NCI-H1436 treated with DMSO at 0.1 percent for 48 hours (cell line): ENCODE results near the gene UNC5A.

Source experiments
- DNase-seq: peaks from one replicate; lab custom pipeline; 2025; lab: John Stamatoyannopoulos, UW

The UNC5A gene

DNA sequence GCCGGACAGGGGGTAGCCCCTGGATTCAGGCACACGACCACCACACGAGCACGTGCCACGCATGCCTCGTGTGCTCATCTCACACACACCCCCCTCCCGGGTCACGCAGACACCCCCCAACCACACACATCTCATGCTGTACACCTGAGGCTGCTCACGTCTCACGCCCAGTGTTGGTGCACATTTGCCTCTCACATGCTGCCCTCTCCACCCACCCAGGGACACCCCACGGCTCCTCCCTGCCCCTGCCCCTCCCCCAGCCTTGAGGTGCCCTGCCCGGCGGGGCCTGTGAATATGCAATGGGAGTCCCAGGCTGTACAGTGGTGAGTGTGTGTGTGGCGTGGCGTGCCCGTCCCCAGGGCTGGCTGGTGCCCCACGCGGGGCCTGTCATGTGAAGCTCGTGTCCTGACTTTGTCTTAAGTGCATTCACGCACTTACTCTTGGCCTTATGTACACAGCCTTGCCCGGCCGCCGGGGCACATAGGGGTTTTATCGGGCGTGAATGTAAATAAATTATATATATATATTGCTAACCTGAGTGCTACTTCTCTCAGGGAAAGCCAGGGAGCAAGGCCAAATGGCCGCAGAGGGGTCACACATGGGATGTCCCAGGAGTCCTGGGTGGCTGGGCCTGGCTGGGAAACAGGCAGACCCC lies 70.1 kb downstream of the UNC5A start:
- no peak for DNase-seq

DNA sequence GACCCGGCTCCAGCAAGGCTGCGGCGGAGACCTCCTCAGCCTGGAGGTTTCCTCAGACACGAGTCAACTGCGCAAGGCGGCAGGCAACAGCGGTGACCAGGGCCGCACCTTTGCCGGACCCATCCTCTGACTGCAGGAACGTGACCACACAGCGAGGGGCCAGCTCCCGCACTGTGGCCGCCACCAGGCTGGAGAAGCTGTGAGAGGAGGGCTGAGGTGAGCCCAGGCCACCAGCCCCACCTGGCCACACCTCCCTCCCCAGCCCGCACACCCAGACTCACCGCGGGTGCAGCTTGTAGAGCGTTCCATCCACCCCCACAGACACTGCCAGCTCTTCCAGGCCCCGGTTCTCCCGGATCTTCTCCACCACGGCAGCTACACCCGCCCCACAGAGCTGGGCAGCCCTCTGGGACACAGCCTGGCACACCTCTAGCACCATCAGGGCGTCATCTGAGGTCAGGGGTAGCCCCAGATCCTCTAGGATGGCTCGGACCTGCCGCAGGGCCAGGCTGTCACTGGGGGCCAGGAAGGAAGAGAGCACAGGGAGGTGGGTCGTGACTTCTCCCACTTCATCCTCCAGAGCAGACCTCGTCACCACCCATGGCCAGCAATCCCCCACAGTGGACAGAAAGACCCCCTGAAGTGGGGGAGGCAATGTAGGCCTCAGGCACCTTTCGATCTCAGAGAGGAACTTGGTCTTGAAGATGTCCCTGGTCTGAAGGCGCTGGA lies 70.8 kb downstream of the UNC5A start:
- no peak for DNase-seq

DNA sequence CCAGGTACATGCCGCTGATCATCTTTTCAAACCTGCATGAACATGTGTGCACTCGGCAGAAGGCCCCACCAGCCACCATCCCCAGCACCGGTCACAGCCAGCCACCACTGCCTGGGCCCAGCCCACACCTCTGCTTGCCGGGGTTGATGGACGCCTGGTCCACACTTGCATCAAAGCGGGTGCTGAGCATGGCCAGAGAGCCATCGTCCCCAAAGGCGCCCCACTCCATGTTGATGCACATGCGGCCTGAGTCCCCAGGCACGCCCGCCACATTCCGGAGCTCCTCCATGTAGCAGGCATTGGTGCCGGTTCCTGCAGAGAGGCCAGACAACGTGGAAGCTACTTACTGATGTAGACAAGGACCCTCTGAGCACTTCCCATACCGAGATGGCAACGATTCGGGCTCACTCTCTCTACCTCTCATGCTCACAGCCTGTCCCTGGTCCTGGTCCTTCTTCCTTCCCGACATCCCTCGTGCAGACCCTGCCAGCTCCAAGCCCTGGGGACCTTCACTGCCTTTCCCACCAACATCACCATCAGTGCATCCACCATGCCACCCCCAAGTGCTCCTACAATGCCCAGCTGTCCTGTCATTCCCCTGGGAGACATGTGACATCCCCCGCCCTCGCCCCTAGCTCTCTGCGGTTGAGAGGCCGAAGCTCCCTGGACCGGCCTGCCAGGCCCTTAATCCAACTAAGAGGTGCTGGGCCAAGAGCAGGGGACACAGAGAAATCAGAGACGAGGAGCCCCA lies 71.6 kb downstream of the UNC5A start:
- no peak for DNase-seq

DNA sequence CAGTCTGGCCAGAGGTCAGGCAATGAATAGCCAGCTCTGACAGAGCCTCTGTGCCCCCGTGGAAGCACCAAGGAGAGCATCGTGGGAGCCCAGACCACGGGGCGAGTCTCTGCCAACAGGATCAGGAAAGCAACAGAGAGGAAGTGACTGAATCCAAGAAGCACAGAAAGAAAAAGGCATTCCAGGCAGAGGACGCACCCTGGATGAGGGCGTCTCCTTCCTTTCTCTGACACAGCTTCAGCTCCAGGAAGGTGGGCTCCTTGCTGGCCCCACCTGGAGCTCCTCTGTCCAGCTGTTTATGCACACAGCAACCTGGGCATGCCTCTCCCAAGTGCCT lies 72.2 kb downstream of the UNC5A start:
- DNase-seq: no peak

DNA sequence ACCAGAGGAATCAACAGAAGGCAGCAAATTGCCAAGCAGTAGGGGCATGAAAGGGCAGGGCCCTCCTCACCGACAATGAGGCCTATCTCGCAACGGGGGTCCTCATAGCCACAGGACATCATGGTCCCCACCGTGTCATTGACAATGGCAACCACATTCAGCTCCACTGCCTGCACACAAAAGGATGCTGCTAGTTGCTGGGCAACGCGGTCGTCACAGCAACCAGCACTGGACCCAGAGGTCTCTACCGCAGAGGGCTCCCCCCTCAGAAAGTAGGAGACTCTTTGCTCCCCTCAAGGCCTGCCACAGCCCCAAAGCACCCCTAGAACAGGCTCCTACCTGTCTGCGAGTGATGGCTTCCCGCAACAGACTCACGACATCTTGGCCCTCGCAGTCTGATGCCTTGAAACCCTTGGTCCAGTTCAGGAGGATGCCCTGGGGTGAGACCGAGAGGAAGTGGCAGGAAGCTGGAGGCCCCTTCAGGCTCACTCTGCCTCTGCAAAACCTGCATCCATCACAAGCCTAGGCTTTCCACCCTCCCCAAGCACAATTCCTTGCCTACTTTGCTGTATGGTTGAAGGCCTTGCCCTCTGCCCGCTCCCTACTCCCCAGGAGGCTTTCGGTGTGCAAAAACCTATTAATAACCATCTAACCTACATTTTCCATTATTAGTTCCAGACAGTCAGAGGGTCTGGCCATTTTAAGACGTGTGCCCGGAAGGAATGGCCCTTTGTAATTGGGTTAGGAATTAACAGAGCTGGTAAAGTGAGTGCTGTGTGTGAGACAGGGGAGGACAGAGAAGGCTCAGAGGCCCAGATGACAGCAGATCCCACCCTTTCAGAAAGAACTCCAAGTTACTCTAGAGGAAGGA lies 73.6 kb downstream of the UNC5A start:
- no peak for DNase-seq

DNA sequence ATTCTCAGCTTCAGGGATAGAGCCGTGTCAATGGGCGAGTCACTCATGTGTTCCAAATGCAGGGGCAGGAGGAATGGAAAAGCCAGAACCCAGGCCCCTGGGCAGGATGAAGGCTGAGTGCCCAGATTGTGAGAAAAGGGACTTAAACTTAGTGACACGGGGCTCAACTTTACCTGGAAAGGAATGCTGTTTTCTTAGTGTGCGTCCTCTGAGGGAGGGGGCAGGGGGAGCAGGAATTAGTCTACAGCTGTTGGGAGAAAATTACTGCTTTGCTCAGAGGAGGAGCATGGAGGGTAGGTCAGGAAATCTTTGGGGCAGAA lies 74.2 kb downstream of the UNC5A start:
- DNase-seq: no peak

DNA sequence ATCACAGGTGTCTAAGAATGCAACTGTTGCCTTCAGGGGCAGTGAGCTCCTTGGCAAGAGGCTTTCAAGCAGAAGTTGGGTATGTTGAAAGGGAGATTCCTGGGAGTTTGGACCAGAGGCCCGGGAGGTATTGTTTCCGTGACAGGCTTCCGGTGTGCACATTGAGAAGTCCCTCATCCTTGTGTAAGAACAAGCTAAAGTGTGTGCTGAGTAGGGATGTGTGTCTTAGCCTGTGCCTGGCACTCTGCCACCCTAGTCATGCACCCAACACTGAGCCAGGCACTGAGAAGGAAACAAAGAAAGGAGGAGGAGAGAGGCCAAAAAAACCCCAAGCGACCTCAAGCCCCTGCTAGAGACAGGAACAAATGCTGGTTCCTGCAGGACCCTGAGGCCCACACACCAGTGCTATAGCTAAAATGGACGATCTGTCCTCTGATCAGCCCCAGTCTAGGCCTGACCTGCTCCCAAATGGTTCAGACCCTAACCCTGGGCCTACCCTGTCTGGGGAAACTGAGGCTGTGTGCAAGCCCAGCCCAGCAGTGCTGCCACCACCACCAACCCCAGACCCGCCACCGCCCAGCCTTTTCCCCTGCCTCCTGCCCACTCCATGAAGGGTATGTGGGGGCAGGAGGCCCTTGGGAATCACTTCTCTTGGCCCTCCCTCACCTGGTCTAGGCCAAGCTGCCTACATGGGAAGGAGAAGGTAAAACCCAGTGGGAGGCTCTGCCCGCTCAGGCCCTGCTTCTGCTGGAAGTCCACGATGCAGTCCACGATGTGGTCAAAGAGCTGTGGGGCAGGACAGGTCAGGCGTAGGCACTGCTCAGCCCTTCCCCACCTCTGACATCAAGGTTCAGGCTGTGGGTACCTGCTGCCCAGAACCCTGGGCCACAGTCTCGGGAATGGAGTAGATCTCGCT lies 76.2 kb downstream of the UNC5A start:
- no peak for DNase-seq

DNA sequence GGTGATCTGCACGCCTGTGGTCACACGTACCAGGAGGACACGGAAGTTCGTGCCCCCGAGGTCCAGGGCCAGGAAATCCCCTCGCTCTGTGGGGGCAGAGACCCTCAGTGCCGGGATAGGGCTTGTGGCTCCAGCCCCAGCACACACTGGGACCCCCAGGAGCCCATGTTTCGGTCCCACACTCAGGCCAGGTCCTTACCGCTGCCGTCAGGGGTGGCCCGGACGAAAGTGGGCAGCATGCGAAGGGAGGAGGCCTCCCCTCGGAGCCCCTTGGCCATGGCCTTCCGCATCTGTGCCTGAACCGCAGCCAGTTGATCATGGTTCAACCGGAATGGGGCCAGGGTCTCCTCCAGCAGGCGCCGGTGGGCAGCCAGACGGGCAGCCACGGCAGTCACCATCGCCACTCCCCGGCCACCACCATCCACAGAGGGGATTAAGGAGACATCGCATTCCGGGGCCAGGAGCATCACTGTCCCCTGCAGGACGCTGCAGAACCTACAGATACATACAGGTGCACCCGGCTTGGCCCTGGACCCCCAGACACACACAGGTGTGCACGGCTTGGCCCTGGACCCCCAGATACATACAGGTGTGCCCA lies 77.0 kb downstream of the UNC5A start:
- DNase-seq: no peak

DNA sequence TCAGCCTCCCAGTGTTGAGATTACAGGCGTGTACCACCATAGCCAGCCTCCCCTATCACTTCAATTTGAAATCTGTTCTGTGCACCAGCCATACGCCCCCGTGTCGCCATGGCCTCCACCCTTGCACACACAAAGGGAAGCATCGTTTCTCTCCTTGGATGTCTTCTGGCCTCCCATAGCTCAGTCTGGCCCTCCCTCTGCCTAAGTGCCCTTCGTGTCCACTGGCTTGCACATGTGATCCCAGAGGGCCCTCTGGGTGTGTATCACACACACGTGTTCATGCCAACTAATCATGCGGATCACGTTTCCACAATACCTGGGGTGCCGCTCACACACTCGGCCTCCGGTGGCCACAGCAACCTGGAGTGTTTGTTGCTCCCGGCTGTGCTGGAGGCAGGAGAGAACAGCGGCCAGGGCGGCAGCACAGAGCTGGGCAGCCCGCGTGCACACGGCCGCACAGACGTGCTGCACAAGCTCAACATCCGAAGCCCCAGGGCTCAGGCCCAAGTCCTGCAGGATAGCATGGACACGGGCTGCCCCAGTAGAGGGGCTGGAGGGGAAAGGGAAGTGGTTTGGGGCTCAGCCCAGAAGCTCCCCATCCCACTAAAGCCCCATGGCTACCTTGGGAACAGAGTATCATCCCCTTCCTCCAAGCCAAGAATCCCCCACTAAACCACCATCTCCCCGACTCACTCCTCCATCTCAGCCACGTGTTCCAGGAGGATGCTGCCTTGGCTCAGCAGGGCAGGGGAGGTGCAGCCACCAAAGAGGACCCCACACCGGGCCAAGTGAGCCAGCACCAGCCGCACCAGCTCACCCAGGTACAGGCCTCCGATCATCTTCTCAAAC lies 77.9 kb downstream of the UNC5A start:
- no peak for DNase-seq

DNA sequence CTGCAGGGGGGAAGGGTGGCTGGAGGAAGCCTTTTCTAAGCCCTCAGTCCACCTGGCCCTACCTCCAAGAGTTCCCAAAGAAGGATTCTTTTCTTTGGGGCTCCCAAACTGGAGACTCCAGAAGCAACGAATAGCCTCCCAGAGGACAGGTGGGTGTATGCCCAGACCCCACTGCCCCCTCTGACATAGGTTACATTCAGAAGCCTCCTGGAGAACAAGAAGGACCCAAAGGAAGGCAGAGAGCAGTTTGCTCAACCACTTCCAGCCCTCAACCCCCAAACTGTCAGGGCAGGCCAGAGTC lies 78.5 kb downstream of the UNC5A start:
- DNase-seq: no peak

DNA sequence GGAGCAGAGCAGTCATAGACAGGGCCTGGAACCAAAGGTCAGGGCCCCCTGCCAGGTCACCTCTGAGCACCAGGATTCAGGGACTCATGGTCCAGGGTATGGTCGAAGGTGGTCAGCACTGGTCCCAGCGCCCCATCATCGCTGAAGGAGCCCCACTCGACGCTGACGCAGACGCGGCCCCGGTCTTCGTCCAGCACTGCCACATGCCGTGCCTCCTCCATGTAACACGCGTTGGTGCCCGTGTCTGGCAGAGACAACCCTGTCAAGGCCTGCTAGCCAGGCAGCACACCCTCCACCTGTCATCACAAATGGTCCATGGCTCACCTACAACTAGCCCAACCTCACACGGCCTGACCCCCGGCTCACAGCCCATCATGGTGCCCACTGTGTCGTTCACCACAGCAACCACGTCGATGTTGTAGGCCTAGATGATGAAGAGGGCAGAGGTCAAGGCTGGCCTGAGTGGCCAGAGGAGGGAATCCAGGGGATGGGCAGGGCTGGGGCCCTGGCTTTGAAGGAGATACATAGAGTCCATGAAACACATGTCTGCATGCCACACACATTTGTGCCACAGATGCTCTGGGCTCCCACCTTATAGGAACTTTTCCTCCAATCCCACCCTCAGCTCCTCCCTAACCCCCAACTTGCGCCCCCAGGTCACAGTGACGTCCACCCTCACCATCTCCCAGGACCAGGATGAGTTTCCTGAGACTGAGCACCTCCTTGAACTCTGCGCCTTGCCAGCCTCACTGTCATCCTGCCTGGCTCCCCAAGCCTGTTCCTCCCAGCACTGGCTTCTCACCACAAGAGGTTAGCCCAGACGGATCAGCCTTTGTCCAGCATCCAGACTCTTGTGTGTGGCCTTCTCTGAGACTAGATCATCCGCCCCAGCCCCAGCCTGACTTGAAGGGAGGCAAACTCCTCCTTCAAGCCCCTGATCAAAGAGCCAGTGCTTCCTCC lies 79.2 kb downstream of the UNC5A start:
- DNase-seq: no peak

DNA sequence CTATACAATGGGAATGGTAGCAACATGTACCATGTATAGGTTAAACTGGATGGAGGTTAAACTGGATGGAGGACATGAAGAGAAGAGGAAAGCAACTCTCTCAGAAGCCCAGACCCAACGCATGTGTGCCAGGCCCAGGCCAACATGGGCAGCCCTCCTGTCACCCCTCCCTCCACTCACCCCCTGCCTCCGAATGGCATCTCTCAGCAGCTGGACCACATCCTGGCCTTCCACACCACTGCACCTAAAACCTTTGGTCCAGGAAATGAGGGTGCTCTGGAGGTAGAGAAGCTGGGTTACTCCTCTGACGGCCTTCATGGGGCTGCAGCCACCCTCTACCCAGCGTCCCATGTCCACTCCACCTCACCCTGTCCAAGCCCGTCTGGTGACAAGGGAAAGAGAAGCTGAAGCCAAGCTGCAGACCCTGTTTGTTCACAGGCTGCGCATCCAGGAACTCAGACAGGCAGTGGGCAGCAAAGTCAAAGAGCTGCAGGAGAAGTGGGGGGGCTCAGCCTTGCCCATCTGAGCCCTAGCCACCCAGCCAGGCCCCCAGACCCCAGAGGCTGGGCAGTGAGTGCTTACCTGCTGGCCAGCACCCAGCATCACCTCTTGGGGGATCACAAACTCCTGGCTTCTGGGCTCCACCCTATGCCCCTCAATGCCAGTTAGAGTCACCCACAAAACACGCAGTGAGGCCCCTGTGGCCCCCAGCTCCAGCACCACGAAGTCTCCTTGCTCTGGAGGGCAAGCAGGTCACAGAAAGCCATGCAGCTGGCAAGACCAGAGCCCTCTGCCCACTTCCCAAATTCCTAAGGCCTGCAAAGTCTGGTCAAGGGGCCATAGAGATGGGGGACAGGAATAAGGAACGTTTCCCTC lies 80.3 kb downstream of the UNC5A start:
- no peak for DNase-seq

DNA sequence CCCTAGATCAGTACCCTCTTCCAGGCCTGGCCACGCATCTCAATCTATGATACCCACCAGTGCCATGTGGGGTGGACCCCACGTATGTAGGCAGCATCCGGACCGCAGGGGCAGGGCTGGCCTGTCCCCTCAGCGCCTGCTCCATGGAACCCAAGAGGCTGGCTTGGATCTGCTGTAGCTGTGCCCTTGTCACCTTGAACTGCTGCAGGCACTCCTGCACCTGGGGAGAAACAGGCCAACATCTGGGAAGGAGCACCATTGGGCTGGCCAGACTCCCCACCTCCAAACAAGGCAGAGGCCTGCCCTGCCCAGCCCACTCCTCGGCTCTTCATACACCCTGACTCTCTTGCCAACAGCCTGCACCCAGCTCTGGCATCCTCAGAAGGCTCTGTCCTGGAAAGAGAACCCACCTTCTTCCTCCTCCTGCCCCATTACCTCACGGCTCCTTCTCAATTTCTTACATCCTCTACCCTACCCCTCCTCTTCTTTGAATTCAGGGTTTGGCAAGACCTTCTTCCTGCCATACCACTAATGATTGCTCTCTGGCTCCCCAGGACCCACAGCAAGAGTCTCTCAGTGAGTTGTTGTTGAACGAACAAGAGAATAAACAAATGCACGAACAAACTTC lies 81.1 kb downstream of the UNC5A start:
- no peak for DNase-seq

DNA sequence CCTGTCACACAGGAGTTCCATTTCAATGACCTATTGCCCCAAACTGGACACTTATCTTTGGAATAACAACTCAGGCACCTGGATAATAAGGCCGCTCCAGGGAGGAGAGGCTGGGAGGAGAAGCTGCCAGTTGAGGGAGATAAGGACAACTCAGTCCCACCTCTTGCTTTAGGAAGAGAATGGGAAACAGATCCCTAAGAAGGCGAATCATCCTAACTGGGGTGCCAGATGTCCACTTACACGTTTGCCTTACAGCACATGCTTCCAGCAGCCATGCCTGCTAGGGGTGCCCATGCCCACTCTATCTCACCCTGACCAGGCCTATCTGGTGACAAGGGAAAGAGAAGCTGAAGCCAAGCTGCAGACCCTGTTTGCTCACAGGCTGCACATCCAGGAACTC lies 82.3 kb downstream of the UNC5A start:
- DNase-seq: no peak

DNA sequence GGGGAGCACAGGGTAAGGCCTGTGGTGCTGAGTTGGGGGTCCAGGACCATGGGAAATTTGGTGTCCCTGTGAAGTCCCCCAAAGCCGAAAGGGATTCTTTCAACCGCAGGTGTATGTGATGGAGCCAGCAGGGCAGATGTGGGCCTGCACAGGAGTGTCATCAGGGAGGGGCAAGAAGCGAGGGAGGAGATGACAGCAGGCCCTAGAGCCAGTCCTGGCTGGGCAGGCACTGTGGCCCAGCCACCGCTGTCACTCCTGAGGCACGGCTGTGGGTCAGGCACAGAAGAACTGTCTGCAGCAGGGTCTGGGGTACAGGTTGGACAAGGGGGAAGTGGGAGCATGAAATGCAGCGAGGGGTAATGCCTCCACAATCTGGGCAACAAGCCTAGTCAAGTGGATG lies 83.9 kb downstream of the UNC5A start:
- no peak for DNase-seq

DNA sequence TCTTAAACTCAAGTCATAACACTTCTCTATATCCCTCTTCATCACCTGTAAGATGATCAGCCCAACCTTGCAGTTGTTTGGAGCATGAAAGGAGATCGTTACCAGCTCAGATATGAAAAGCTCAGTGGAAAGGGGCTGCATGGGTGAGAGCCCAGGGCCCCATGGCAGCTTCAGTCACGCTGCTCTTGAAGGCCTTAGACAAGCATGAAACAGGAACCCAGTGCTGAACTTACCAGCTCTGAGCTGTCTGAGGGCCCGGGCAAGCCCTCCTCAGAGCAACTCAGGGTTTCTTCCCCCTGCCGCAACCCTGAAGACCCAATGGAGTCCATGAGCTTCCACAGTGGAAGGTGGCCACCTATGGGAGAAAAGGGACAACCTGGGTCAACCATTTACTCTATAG lies 85.5 kb downstream of the UNC5A start:
- DNase-seq: no peak

DNA sequence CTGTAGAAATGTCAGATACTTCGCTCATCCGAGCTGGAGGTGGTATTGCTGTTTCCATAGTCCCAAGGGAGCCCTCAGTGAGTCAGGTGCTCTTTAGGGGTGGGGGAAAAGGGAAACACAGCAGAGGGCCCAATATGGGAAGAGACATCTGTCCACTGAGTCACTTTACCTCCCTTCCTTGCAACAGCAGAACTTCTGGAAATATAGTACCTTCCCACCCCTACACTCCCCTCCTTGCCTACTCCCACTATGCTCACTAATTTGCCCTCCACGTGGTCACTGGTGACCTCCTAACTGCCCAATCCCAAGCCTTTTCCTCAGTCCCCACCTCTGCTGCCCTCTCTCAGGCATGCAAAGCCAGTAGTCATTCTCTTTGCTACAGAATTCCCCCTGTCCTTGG lies 86.9 kb downstream of the UNC5A start:
- DNase-seq: no peak
